K562 (cell line): ENCODE data around the gene EFNA5. TPM values are rescaled to one million over a fixed set of nuclear protein-coding genes. Genes with fewer than 3 reads are reported as not detected.

Experiments used
- ATAC-seq: fragments of 200-7000 bp; cut with Tn5 transposase; 3 replicates; pipeline ENCODE4 v1.9.1; 2020; ENCODE audit warnings: moderate library complexity
- BruUV-seq: library from RNA; stranded (reverse); fragments of 400-500 nt; replicated peaks from 2 replicates; lab custom pipeline; 2021; lab: Mats Ljungman, UMichigan
- CTCF ChIA-PET: fragments of 300-600 bp; formaldehyde crosslinking; extraction: SDS; loops from one replicate; lab custom pipeline; 2021; ENCODE audit warnings: low intra/inter-chr PET ratio; lab: Yijun Ruan, JAX
- POLR2A ChIA-PET: fragments of 300-600, 350-650 bp; sonication (Branson Sonifier 250); formaldehyde crosslinking; extraction: SDS; loops from one replicate; lab custom pipeline; 2021; ENCODE audit warnings: antibody characterized with exemption, inconsistent platforms; lab: Yijun Ruan, JAX
- DNase-seq, 4 experiments: peaks; one replicate each; pipeline versions ENCODE4 v3.0.0 to v3.0.0-alpha.2; 2011 to 2018; ENCODE audit warnings: low spot score in 3 of 4, mixed read lengths in 3 of 4; ENCODE audit errors: extremely low read depth in 1 of 4
- FAIRE-seq: peaks from 2 replicates; lab custom pipeline; 2011; peaks lifted over from hg19 to GRCh38; lab: Jason Lieb, UNC
- H2AFZ ChIP-seq: 2 replicates; pipeline ENCODE4 v1.6.0; 2011; ENCODE audit warnings: low read depth, low read length, control low read depth, inconsistent platforms
- H3K27ac ChIP-seq: fragments of 200-600 bp; 3 replicates; pipeline ENCODE4 v1.8.0; 2011; ENCODE audit warnings: low read depth, mild to moderate bottlenecking, control low read depth, inconsistent platforms, low read length, moderate library complexity, mixed read lengths; ENCODE audit errors: extremely low read depth
- H3K27me3 ChIP-seq, 2 experiments: fragments of 300-600 bp in 1 of 2; 2 replicates in 1 of 2; 3 replicates in 1 of 2; pipeline versions ENCODE4 v1.6.0 to v1.8.0; 2011; ENCODE audit warnings: inconsistent platforms in 2 of 2, low read length in 2 of 2, mild to moderate bottlenecking in 1 of 2, mixed read lengths in 1 of 2, moderate library complexity in 1 of 2; ENCODE audit not compliant: control insufficient read depth in 2 of 2, insufficient read depth in 2 of 2
- H3K36me3 ChIP-seq: fragments of 300-600 bp; 3 replicates; pipeline ENCODE4 v1.8.0; 2011; ENCODE audit warnings: mild to moderate bottlenecking, low read length, inconsistent platforms; ENCODE audit not compliant: control insufficient read depth, insufficient read depth
- H3K4me1 ChIP-seq, 2 experiments: fragments of 200-600 bp in 1 of 2; replicated peaks in 1 of 2; 2 replicates in 1 of 2; 3 replicates in 1 of 2; pipeline versions ENCODE4 v1.5.1 to v1.8.0; 2011; ENCODE audit warnings: inconsistent platforms in 2 of 2, low read length in 2 of 2, mild to moderate bottlenecking in 1 of 2, mixed read lengths in 1 of 2, moderate library complexity in 1 of 2; ENCODE audit not compliant: control insufficient read depth in 2 of 2, insufficient read depth in 2 of 2
- H3K4me2 ChIP-seq: 2 replicates; pipeline ENCODE4 v1.6.1; 2011; ENCODE audit warnings: low read length, control low read depth, inconsistent platforms, mixed read lengths; ENCODE audit not compliant: insufficient read depth
- H3K4me3 ChIP-seq: fragments of 200-600 bp; sonication (generic), shearing (Covaris generic); 2 replicates; pipeline ENCODE4 v1.5.1; 2016; ENCODE audit warnings: control low read depth, inconsistent platforms
- H3K79me2 ChIP-seq: fragments of 200-600 bp; 3 replicates; pipeline ENCODE4 v1.8.0; 2011; ENCODE audit warnings: low read length, inconsistent platforms; ENCODE audit not compliant: control insufficient read depth, insufficient read depth
- H3K9ac ChIP-seq, 2 experiments: 2 replicates each; pipeline versions ENCODE4 v1.6.0 to v1.6.1; 2011; ENCODE audit warnings: low read depth in 2 of 2, low read length in 2 of 2, control low read depth in 1 of 2, inconsistent platforms in 1 of 2, mild to moderate bottlenecking in 1 of 2, mixed read lengths in 1 of 2; ENCODE audit not compliant: insufficient read depth in 1 of 2
- H3K9me1 ChIP-seq: one replicate; pipeline ENCODE4 v1.6.0; 2011; ENCODE audit warnings: inconsistent platforms, mild to moderate bottlenecking, low read length, moderate library complexity; ENCODE audit not compliant: control insufficient read depth, insufficient read depth
- H3K9me3 ChIP-seq: replicated peaks from 2 replicates; pipeline ENCODE4 v1.5.1; 2011; ENCODE audit warnings: low read depth, low read length, inconsistent platforms; ENCODE audit not compliant: control insufficient read depth, insufficient read depth
- H4K20me1 ChIP-seq: replicated peaks from 2 replicates; pipeline ENCODE4 v1.6.1; 2011; ENCODE audit warnings: low read length, inconsistent platforms, mixed read lengths; ENCODE audit not compliant: control insufficient read depth, insufficient read depth
- CLOCK ChIP-seq: fragments of 250-450 bp; sonication (Bioruptor Pico); IDR thresholded peaks from 2 replicates; pipeline ENCODE4 v1.4.0; 2020; ENCODE audit warnings: mild to moderate bottlenecking, moderate library complexity, borderline replicate concordance
- EHMT2 ChIP-seq: fragments of 450-650 bp; IDR thresholded peaks from 2 replicates; pipeline ENCODE4 v1.6.1; 2018; ENCODE audit warnings: antibody characterized with exemption
- FOXJ2 ChIP-seq: fragments of 200-800 bp; sonication (Bioruptor generic); IDR thresholded peaks from 2 replicates; pipeline ENCODE4 v1.6.1; 2016; ENCODE audit warnings: missing genetic modification characterization, missing compliant biosample characterization
- HDAC6 ChIP-seq: IDR thresholded peaks from 2 replicates; pipeline ENCODE4 v1.6.1; 2012; ENCODE audit warnings: low read depth, mild to moderate bottlenecking, control low read depth, inconsistent platforms, low read length, moderate library complexity
- KLF16 ChIP-seq: IDR thresholded peaks from 2 replicates; pipeline ENCODE4 v1.6.1; 2016; ENCODE audit warnings: antibody characterized with exemption
- L3MBTL2 ChIP-seq: fragments of 450-650 bp; IDR thresholded peaks from 2 replicates; pipeline ENCODE4 v1.6.1; 2016; ENCODE audit warnings: mild to moderate bottlenecking, moderate library complexity
- MIER1 ChIP-seq: fragments of 450-650 bp; IDR thresholded peaks from 2 replicates; pipeline ENCODE4 v1.6.1; 2016; ENCODE audit warnings: antibody characterized with exemption, mild to moderate bottlenecking, low read depth
- NFATC3 ChIP-seq: fragments of 450-650 bp; IDR thresholded peaks from 2 replicates; pipeline ENCODE4 v1.6.1; 2017; ENCODE audit warnings: mild to moderate bottlenecking
- OTX1 ChIP-seq: fragments of 450-650 bp; formaldehyde crosslinking; IDR thresholded peaks from 2 replicates; pipeline ENCODE4 v1.4.0; 2022; ENCODE audit warnings: mild to moderate bottlenecking
- POLR2AphosphoS5 ChIP-seq: IDR thresholded peaks from 2 replicates; pipeline ENCODE4 v1.6.1; 2011; ENCODE audit warnings: mild to moderate bottlenecking, low read depth, low read length, moderate library complexity; ENCODE audit not compliant: control insufficient read depth, insufficient read depth
- POLR2H ChIP-seq: IDR thresholded peaks from 2 replicates; pipeline ENCODE4 v1.6.1; 2016; ENCODE audit warnings: missing genetic modification characterization, low read depth, mild to moderate bottlenecking, control low read depth, missing compliant biosample characterization, moderate library complexity
- SOX6 ChIP-seq: fragments of 450-650 bp; IDR thresholded peaks from 2 replicates; pipeline ENCODE4 v1.6.1; 2014; ENCODE audit warnings: mild to moderate bottlenecking
- ZNF140 ChIP-seq: fragments of 250-450 bp; sonication (Bioruptor Pico); IDR thresholded peaks from 2 replicates; pipeline ENCODE4 v1.8.0; 2021; ENCODE audit warnings: moderate library complexity, mild to moderate bottlenecking, inconsistent platforms
- WGBS: fragments of 100-300 bp; shearing (Covaris generic); methylation state at CpG from one replicate; pipeline ENCODE4 v1.1.6; 2016; ENCODE audit warnings: low coverage, mixed read lengths; ENCODE audit not compliant: insufficient coverage; ENCODE audit errors: missing lambda C conversion rate; 5-methylcytosine and 5-hydroxymethylcytosine counted together
- in situ Hi-C: fragments of 300-500 bp; cut with MboI; formaldehyde crosslinking; loops from 4 replicates; pipeline ENCODE4 v1.15.0; 2018; ENCODE audit warnings: inconsistent platforms, mixed read lengths
- intact Hi-C: fragments of 100-400 bp; cut with micrococcal nuclease; formaldehyde crosslinking; loops from 2 replicates; pipeline ENCODE4 v1.14.2; 2022
- polyA plus RNA-seq, 8 experiments: library from polyadenylated mRNA; depleted of rRNA in 4 of 8; stranded (reverse) in 5 of 8; unstranded in 3 of 8; fragments of >200 nt; fragmentation: Nextera tagmentation in 2 of 8; fragmentation: Illumina TruSeq in 1 of 8; extraction: Ambion mirVana in 2 of 8; extraction: Trizol in 1 of 8; gene quantifications; 2 replicates each; pipeline versions ENCODE4 v1.2.1 to v1.2.3, GENCODE V29; 2011 to 2014; ENCODE audit warnings: inconsistent platforms in 1 of 8, missing spikeins in 1 of 8
- total RNA-seq, 7 experiments: library from RNA; depleted of rRNA in 6 of 7; stranded (reverse); fragments of >200 nt in 6 of 7; fragmentation: Illumina TruSeq in 2 of 7; extraction: Trizol in 2 of 7; gene quantifications; 2 replicates each; pipeline versions ENCODE4 v1.2.1 to v1.2.3, GENCODE V29; 2011 to 2021; ENCODE audit warnings: low replicate concordance in 1 of 7
- TF ChIP-seq, protein P1 (sequence below): fragments of 450-650 bp; conservative IDR thresholded peaks from 2 replicates; pipeline ENCODE4 v1.6.1; 2016; ENCODE audit warnings: missing genetic modification characterization, low read depth, mild to moderate bottlenecking, control low read depth, missing compliant biosample characterization

Gene EFNA5
- total and polyA plus RNA-seq, 9 of the 15 experiments (the other 6 are each of a cell fraction or from before 2014, with no cell fraction given): 0.20 TPM; not detected in 8

DNA sequence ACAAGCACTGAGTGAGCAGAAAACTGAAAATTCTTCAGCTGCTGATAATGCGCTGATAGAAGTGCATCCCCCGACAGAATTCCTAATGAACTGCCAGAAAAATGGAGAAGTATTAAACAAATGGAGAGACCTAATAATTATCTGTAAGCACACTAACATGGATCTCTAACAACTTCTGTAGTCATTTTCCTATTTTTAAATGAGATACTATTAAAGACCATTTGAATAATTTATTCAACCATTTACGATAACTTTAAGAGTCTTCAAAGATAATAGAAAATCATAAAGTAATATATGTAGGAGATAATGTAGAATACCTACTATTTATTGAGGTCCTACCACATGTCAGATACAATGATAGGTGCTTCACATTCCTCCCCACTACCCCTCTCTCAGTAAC is 72.9 kb downstream of the EFNA5 start:
- intact Hi-C loops (no loop called here), in situ Hi-C loops (no loop called here)
- WGBS: 3% methylated on average over 3 of the region's 3 CpGs
- Histone ChIP-seq H3K36me3 (no peaks in the 10 kb centered on the region), H3K4me1 (no peaks in the 10 kb centered on the region), H2AFZ (no peak overlapping the region), H3K9me3 (no peaks in the 10 kb centered on the region), H3K27me3 (no peaks in the 10 kb centered on the region), H3K79me2 (no peaks in the 10 kb centered on the region), H3K9ac (no peak overlapping the region)
- no TSS peak for BruUV-seq
- POLR2A ChIA-PET: no interaction called here
- FAIRE-seq: no peak
- no peak for ATAC-seq
- TF ChIP-seq NFATC3: no peak
- TF ChIP-seq, all 486 proteins: peak for 0
- DNase-seq: no peak
- no peak overlapping the region for H3K4me3 ChIP-seq
- CTCF ChIA-PET: no interaction called here
- no peaks in the 10 kb centered on the region for H3K9me1 ChIP-seq
- no peak overlapping the region for H3K27ac ChIP-seq
- H4K20me1 ChIP-seq: no peaks in the 10 kb centered on the region
- no peak overlapping the region for H3K4me2 ChIP-seq

DNA sequence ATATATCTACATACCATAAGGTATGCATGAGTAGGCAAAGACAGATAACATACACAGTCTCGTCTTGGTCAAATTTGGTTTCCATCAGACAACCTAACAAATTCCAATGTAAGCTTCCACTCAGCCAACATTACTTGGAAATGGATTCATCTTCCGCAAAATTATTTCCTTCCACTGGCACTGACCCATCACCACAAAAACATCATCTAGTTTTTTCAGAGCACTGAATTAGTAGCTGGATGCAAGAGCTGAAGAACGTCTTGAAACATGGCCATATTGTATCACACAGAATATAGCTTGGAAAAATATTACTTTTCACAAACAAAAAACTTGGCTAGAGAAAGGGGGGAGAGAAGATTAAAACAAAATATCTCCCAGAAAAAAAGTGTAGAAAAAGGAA is 73.5 kb downstream of the EFNA5 start:
- no TSS peak for BruUV-seq
- intact Hi-C loops (no loop called here), in situ Hi-C loops (no loop called here)
- CTCF ChIA-PET: no interaction called here
- Histone ChIP-seq H3K27ac (no peak overlapping the region), H3K4me3 (no peak overlapping the region), H3K9ac (no peak overlapping the region), H3K9me1 (no peaks in the 10 kb centered on the region), H3K4me2 (no peak overlapping the region), H3K9me3 (no peaks in the 10 kb centered on the region), H3K4me1 (no peaks in the 10 kb centered on the region), H3K79me2 (no peaks in the 10 kb centered on the region), H3K27me3 (no peaks in the 10 kb centered on the region), H2AFZ (no peak overlapping the region), H3K36me3 (no peaks in the 10 kb centered on the region), H4K20me1 (no peaks in the 10 kb centered on the region)
- 0% methylated on average over 3 of the region's 3 CpGs for WGBS
- FAIRE-seq: no peak
- POLR2A ChIA-PET: no interaction called here
- no peak for DNase-seq
- ATAC-seq: no peak
- no peak for TF ChIP-seq KLF16
- no peak for TF ChIP-seq FOXJ2 (tag)
- TF ChIP-seq ZNF140 (CRISPR knock-in tag): no peak
- TF ChIP-seq OTX1 (CRISPR knock-in tag): no peak
- TF ChIP-seq POLR2H: no peak
- TF ChIP-seq HDAC6: no peak
- TF ChIP-seq SOX6: no peak
- TF ChIP-seq, protein P1, sequence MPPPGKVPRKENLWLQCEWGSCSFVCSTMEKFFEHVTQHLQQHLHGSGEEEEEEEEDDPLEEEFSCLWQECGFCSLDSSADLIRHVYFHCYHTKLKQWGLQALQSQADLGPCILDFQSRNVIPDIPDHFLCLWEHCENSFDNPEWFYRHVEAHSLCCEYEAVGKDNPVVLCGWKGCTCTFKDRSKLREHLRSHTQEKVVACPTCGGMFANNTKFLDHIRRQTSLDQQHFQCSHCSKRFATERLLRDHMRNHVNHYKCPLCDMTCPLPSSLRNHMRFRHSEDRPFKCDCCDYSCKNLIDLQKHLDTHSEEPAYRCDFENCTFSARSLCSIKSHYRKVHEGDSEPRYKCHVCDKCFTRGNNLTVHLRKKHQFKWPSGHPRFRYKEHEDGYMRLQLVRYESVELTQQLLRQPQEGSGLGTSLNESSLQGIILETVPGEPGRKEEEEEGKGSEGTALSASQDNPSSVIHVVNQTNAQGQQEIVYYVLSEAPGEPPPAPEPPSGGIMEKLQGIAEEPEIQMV (tag): no peak
- no peak for TF ChIP-seq EHMT2
- no peak for TF ChIP-seq MIER1
- no peak for TF ChIP-seq L3MBTL2
- no peak for TF ChIP-seq CLOCK (CRISPR knock-in tag)
- TF ChIP-seq POLR2AphosphoS5: no peak
